HUDEP-2 (cell line): ENCODE measurements around the gene SORBS1.

Source experiments
- DNase-seq, 76 experiments: peaks; one replicate each; lab custom pipeline; 2025; ENCODE audit not compliant: unreplicated experiment in 76 of 76; lab: John Stamatoyannopoulos, UW

SORBS1 gene

DNA sequence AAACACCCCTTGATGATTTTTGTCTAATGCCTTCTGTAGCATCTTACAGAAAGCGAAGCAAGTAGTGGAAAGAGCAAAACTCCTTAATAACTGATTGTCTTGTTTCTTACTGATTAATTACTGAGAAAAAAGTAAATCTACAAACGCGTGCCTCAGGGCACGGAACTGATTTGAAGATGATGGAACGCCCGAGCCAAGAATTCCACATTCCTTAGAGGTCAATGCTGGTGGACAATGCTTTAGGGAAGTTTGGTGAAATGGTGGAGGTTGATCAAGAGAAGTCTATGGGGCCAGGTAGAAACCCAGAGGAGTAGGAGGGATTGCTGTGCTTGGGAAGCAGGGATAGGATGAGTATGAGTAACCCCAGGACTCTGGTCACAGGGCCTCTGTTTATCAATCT, 5.0 kb upstream of the SORBS1 start:
- DNase-seq, result no peak

DNA sequence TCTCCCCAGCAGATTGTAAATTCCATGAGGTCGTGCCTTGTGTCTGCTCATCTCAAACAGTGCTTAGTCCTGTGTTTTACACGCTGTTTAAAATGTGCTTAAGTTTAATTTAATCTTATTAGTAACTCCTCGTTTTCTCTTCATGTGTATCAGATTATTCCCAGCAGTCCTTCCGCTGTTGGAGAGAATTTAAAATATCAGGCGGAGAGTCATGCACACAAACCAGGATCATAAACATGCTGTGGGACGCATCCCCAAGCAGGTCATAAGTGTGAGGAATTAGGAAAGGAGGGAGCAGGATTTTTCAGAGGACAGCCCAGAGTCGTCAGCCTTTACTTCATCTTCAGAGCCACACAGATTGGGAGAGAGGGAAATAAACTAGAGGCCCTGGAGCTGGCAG, 4.2 kb upstream of the SORBS1 start:
- no peak for DNase-seq

DNA sequence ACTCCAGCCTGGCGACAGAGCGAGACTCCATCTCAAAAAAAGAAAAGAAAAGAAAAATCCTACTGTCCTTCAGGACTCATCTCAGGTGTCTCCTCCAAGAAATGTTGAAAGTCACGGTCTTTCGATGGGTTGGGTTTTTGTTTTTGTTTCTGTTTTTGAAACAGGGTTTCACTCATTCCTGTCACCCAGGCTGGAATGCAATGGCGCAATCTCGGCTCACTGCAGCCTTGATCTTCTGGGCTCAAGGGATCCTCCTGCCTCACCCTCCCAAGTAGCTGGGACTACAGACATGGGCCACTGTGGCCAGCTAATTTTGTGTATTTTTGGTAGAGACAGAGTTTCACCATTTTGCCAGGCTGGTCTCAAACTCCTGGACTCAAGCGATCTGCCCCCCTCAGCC, 3.1 kb upstream of the SORBS1 start:
- DNase-seq, result no peak

DNA sequence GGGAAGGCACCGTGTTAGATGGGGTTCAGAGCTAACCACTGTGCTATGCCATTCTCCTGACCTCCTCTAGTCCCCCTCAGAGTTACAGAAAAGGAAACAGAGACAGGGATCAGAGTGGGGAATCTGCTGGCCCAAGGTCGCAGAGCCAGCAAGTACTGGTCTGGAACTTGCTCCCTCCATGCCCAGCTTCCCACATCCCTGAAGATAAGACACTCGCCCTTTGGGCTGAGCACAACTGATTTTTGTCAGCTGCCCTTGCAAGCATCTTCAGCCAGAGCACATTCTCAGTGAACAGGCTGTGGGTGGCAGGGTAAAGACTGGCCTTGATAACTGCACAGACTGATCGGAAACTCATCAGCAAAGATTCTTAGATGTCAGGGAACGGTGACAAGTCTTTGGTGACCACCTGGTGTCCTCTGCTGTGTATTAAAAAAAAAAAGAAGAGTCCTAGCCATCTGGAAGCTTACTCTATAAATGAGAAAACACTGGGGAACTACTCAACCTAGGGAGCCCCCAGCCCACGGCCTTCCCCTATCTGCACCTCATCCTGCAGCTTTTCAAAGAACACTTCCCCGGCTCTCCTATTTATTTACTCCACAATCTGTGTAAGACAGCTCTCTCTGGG, 1.3 kb upstream of the SORBS1 start:
- peak in 2 of 76 experiments; percentile 13 for DNase-seq

DNA sequence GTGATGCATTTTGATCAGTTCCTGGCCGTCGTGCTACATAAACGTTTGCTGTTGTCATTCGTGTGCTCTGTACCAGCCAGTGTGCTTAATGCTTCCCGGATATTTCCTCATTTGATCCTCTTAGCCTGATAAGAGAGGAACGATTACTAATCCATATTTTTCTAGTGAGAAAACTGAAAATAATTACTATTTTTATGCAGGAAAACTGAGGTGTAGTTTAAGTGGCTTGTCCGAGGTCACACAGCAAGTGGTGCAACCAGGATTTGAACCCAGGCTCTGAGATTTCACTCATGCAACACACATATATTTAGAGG, 650 bp upstream of the SORBS1 start:
- DNase-seq, result no peak

DNA sequence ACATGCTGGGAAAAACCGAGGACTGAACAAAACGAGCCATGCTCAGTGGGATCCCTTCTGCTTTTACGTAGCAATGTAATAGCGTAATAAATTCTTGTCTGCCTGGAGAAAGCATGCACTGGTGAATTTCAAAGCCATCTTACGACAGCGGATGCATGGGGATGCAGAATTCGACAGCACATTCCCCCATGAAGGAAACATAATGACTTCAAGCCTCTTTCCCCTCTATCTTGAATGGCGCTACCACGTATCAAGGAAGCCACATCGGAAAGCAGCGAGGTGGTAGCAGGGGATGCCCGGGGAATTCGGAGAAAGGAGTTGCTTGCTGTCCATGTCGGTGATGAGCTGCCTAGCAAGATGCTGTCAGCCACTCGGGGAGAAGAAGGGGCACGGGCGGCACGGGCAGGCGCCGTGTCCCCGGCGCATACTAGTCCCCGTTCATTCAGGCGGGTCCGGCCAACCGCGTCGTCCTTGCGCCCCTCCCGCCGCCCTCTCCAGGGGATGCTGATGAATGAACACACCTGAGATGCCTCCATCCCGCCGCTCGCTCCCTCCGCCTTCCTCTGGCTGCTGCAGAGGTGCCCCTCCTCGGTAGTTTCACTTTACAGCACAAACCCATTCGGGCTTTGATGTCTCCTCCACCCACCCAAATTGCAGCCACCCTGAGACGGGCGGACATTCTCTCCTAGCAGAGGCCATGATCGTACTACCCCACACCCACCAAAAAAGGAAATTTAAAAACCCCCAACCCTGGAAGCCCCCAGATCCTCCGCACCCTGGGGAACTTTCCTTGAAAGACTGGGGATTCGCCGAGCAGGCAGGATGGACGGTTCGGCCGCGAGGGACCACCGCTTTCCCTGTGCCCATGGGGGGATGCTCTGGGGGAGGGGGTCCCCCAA, 644 bp downstream of the SORBS1 start:
- DNase-seq, result peak in 5 of 76 experiments; percentile 9 to 31 (median 13)

DNA sequence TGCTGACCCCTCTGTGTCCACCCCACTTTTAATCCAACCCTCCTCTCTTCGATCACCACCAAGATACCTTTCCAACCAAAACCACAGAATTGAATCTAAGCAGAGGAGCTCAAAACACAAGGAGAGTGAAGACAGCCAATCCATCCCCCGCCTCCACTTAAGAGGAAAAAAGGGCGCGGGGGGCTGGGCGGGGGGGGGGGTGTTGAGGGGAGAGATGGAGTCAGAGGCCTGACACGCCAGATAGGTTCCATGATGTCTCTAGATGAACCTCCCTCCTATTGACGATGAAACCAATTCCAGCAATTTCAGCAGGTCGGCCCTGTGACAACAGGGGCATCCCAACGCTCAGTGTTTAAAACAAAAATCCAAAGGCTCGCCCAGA, 1.3 kb downstream of the SORBS1 start:
- DNase-seq, result no peak

DNA sequence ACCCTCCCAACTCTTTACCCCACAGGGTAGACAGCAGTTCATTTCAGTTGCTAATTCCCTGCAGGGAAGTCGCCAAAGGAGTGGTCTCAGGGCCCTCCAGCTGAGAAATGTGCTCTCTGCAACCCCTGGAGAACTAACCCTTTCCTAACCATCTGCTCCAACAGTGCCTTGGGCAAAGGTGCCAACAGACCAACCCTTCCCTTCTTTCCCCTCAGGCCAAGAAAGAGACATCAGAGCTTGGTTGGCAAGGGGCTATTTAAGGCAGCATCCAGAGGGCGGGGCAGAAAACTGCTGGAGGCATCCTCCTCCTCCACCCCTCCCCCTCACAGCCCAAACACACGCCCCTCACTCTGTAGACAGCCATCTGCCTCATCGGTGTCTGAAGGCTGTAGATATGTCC, 1.7 kb downstream of the SORBS1 start:
- peak in 3 of 76 experiments; percentile 6 to 16 (median 16) for DNase-seq

DNA sequence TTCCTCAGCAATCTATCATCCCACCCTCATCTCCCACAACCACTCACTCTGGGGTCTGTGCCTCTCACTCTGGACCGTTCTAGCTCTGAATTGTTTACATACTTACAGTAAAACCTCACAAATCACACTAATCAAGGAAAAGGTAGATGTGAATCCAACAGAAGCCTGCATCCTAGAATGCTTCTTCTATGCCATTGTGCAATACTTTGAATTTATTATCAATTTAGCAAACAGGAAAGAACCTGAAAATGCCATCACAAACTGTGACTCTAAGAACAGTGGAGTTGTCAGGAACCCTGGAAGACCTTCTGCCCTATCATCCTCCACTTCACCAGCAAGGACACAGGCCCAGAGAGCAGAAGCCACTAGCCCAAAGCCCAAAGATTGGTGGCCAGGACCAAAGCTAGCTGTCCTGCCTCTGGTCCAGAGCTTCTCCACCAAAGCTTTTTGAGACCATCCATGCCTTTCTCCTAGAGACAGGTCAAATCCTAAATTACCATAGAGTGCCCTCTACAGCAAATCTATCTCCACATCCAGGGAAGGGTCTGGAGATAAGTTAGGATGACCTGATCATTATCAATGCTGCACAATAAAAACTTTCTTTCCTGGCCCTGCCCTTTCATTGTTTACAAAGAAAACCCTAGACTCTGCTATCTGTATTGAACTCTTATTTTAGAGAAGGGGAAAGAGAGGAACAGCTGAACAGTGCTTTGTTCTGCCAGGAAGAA, 2.4 kb downstream of the SORBS1 start:
- no peak for DNase-seq

DNA sequence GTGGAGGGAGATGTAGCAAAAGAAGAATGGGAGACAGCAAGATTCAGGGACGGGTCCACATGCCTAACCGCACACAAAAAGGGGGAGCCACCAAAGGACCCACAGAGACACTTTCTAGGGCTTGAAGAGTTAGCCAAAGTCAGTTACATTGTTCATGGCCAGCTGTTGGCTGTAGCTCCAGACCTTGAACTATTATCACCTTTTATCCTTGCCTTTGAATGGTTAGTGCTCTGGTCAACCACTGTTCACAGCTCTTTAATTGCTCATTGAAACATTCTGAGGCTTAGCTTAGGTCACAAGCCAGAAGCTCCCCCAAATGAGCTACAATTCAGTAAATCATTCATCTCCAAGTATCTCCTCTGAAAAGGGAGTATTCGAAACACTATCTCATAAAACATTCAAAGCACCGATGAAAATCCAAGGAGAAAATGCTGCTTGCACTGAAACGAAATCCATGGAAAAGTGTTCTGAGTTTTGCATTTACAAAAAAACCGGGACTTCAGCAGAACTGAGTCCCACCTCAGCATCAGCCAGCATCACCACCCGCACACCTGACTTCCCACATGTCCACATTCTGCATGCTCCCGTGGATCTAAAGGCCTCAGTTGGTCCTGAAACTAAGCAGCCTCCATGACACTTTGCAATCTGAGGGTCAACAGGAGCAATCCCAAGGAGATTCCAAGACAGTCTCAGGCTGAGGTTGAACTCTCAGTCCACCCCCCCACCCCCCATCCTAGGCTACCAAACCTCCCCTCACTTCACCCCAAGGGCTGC, 4.0 kb downstream of the SORBS1 start:
- no peak for DNase-seq

DNA sequence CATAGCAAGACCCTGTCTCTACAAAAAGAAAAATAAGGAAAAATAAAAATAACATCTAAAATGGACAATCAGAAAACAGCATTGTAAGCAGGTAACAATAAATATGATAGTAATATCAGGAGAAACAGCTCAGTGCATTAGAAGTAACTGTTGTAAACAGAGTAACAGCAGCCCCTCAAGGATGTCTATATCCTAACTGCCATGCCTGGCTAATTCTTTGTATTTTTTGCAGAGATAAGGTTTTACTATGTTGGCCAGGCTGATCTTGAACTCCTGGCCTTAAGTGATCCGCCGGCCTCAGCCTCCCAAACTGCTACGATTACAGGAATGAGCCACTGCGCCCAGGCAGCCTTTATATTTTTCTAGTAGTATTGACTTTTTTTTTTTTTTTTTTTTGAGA, 7.5 kb downstream of the SORBS1 start:
- no peak for DNase-seq

DNA sequence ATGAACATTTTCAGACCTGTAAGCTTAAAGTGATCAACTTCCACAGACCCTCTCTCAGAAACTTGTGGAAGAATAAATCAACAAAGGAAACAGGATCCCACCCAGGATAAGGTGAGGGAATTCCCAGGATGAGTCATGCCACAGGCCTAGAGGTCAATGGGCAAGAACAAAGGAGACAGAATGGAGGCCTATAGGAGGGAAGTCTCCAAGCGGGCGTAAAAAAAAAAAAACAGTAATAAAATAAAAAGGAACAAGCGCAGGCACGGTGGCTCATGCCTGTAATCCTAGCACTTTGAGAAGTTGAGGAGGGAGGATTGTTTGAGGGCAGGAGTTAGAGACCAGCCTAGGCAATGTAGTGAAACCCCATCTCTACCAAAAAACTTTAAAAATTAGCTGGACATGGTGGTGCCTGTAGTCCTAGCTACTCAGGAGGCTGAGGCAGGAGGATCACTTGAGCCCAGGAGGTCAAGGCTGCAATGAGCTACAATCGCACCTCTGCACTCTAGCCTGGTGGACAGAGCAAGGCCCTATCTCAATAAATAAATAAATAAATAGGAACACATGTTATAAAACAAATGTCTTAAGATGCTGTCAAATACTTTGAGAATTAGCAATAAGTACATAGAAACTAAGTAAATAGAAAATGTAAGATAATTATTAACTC, 8.4 kb downstream of the SORBS1 start:
- DNase-seq, result no peak

DNA sequence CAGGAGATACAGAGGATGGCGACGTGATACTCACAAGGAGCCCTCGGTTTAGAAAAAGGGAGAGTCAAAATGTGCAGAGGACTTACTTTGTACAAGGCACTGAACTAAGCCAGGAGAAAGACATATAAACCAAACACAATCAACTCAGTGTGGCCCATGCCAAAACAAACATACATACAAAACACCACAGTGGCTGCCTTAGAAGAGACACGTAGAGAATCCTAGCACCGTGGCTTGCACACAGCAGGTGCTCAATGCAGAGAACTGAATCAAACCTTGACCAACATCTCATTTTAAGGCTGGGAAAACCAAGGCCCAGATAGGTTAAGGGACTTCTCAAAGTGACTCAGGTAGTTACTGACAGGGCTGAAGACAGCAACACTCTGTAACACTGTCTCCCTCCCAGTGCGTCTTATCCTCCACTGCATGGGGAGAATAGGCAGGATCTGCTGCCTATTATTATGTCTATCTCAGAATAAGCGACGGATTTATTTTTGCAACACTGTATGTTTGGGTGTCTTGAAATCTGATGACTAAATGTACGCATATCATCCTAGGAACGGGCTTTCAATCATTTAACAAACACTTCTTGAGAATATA, 11.0 kb downstream of the SORBS1 start:
- DNase-seq, result no peak

DNA sequence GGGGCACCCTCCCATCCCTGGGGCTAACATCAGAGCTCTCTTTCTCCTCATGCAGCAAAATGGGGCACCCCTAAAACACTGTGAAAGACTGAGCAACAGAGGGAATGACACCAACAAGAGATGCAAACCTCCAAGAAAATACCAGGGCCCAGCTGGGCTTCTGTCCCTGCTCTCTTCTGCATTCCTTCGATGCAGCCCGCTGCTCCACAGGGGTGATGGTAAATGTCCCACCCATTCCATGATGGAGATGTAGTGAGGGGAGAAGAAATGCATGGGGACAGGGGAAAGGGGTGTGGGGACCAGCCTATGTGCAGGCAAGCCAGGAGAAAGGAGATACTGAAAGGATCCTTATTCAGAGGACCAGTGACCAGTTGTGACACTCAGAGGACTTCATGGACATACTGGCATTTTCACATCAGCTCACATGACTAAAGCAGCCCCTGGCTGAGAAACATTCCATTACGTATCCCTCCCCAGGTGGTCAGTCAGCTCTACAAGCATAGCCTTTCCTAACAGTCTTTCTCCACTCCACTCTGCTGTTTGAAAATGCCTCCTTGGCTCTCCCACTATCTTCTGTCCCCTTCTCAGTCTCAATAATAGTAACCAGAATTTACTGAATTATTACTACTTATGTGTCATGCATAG, 13.3 kb downstream of the SORBS1 start:
- DNase-seq, result no peak

DNA sequence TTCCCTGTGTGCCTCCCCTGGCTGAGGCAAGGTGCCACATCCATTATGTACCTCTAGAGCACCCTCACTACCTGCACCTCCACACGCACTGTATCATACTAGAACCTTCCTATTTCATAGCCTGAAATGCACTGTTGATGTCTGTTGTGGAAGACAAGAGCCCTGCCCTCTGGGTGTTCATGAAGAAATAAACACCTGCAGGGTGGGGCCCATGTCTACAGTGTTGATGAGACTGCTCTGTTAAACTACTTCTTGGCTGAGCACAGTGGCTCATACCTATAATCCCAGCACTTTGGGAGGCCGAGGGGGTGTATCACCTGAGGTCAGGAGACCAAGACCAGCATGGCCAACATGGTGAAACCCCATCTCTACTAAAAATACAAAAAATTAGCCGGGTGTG, 14.0 kb downstream of the SORBS1 start:
- no peak for DNase-seq

DNA sequence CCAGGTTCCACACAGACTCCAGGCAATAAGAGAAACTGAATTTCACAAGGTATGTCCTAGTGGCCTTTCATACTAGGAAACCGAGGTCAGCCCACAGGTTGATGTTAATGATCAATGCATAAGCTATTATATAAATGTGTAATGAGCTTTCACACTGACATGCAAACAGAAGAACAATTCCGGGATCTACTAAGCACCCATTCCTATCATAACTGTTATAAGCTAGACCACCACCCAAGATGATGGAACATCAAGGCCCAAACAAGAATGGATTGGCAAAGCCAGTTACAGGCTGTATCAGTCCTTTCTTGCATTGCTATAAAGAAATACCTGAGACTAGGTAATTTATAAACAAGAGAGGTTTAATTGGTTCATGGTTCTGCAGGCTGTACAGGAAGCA, 15.2 kb downstream of the SORBS1 start:
- DNase-seq, result no peak

DNA sequence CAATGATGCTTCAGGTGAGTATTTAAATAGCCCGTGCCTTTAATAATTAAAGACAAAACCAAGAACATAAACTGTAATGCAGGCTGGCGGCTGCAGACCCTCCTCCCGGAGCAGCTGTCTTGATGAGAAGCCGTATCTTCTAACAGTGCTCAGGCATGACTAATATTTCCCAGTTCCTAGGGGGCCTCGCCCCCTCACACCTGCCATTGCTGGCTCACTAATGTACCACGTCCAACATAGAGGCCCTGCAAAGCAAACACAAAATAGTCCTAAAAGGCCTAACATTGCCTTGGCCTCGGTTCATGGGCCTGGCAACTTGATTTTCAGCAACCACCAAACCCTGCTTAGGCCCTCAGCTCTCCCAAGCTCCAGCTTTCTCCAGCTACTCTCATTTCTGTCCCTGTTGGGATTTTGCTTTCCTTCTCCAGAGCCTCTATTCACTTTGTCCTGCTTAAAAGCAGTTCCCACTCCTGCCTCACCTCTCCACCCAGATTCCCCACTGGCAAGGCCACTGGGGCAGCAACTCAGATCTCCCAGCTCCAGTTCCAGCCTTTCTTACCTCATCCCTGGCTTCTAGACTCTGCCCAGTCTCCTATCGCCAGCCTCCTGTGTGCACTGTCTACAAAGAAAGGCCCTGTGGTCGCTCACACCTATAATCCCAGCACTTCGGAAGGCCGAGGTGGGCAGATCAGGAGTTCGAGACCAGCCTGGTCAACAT, 16.2 kb downstream of the SORBS1 start:
- DNase-seq, result peak in 27 of 76 experiments; percentile 4 to 75 (median 28)

DNA sequence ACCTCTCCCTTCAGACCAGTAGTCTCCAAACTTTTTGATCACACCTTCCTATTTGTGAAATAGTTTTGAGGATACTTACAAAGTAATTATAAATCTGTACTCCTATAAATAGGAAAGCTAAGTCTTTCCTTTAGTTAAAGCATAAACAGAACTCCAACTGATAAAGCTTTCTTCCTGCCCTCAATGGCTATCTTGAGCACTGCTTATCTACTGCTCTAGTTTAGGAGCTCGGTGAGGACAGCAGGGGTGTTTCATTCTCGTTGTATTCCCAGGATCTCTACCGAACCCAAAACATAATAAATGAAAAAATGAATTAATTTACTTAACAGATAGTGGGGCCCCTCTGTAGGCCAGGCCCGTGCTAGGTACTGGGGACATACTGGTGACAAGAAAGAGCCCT, 17.7 kb downstream of the SORBS1 start:
- DNase-seq, result no peak

DNA sequence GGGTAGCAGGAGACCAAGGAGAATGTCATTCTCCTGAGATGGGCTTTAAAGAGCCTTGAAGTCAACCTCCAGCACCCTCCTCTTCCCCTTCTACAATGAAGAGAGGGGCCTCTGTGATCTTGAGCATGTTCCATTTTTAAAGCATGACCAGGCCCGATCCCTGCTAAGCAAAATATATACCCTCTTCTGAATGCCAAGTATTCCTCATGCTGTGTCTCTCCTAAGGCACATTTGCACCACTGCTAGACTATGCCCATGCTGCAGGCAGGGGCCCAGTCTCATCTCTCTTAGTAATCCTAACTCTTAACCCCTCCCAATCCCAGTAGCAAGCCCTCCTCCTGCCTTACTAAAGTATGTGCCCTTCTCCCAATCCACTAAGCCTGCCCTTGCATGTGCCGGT, 18.4 kb downstream of the SORBS1 start:
- no peak for DNase-seq
